IMR-90 (cell line): ENCODE data around the gene SPOUT1. TPM values are rescaled to one million over a fixed set of nuclear protein-coding genes. Genes with fewer than 3 reads are reported as not detected.

ENCODE experiments used
- ATAC-seq: fragments of 200-7000 bp; cut with Tn5 transposase; 2 replicates; pipeline ENCODE4 v1.9.1; 2020; ENCODE audit warnings: low read depth, mild to moderate bottlenecking, moderate library complexity
- BruUV-seq: library from RNA; stranded (reverse); fragments of 400-500 nt; replicated peaks from 2 replicates; lab custom pipeline; 2021; lab: Mats Ljungman, UMichigan
- CTCF ChIA-PET: fragments of 300-600 bp; formaldehyde crosslinking; extraction: SDS; loops from one replicate; lab custom pipeline; 2021; ENCODE audit warnings: antibody characterized with exemption; lab: Yijun Ruan, JAX
- POLR2A ChIA-PET: fragments of 300-600 bp; sonication (Branson Sonifier 250); formaldehyde crosslinking; loops from one replicate; lab custom pipeline; 2022; ENCODE audit warnings: antibody characterized with exemption; ENCODE audit not compliant: unreplicated experiment; lab: Charles Lee
- DNase-seq: peaks from one replicate; pipeline ENCODE4 v3.0.0; 2013
- H2AFZ ChIP-seq: replicated peaks from 2 replicates; pipeline ENCODE3; 2013; ENCODE audit warnings: low read length, mild to moderate bottlenecking; ENCODE audit not compliant: poor library complexity
- H2AK5ac ChIP-seq: 2 replicates; pipeline ENCODE4 v1.6.1; 2013; ENCODE audit warnings: low read depth, low read length, inconsistent platforms
- H2AK9ac ChIP-seq: replicated peaks from 2 replicates; pipeline ENCODE3; 2013; ENCODE audit warnings: mild to moderate bottlenecking, low read depth, low read length, moderate library complexity; ENCODE audit not compliant: poor library complexity
- H2BK120ac ChIP-seq: 2 replicates; pipeline ENCODE4 v1.6.1; 2013; ENCODE audit warnings: low read depth, low read length, inconsistent platforms
- H2BK15ac ChIP-seq: 3 replicates; pipeline ENCODE4 v1.6.1; 2013; ENCODE audit warnings: low read depth, low read length, inconsistent platforms
- H2BK20ac ChIP-seq: 2 replicates; pipeline ENCODE4 v1.6.1; 2013; ENCODE audit warnings: low read depth, mild to moderate bottlenecking, inconsistent platforms, low read length, moderate library complexity
- H2BK5ac ChIP-seq: 2 replicates; pipeline ENCODE4 v1.6.1; 2013; ENCODE audit warnings: mild to moderate bottlenecking, low read depth, low read length, inconsistent platforms; ENCODE audit not compliant: poor library complexity, severe bottlenecking
- H3K14ac ChIP-seq: replicated peaks from 2 replicates; pipeline ENCODE4 v1.6.1; 2013; ENCODE audit warnings: low read depth, low read length, inconsistent platforms
- H3K18ac ChIP-seq: 2 replicates; pipeline ENCODE4 v1.6.1; 2013; ENCODE audit warnings: low read depth, low read length, control low read depth
- H3K23ac ChIP-seq: 2 replicates; pipeline ENCODE4 v1.6.1; 2013; ENCODE audit warnings: low read depth, low read length, inconsistent platforms
- H3K27ac ChIP-seq: 2 replicates; pipeline ENCODE4 v1.5.1; 2013; ENCODE audit warnings: mild to moderate bottlenecking, control low read depth, low read length; ENCODE audit not compliant: insufficient read depth
- H3K27me3 ChIP-seq: 2 replicates; pipeline ENCODE4 v1.6.1; 2013; ENCODE audit warnings: low read length; ENCODE audit not compliant: control insufficient read depth, insufficient read depth
- H3K36me3 ChIP-seq: 2 replicates; pipeline ENCODE4 v1.6.1; 2013; ENCODE audit warnings: low read length, mixed read lengths; ENCODE audit not compliant: control insufficient read depth, insufficient read depth
- H3K4ac ChIP-seq: 2 replicates; pipeline ENCODE4 v1.6.1; 2013; ENCODE audit warnings: low read depth, low read length, inconsistent platforms
- H3K4me1 ChIP-seq: 2 replicates; pipeline ENCODE4 v1.6.1; 2013; ENCODE audit warnings: low read length, mixed read lengths; ENCODE audit not compliant: control insufficient read depth, insufficient read depth
- H3K4me2 ChIP-seq: 2 replicates; pipeline ENCODE4 v1.6.1; 2013; ENCODE audit warnings: low read depth, mild to moderate bottlenecking, control low read depth, low read length, moderate library complexity
- H3K4me3 ChIP-seq: 2 replicates; pipeline ENCODE4 v1.5.1; 2013; ENCODE audit warnings: low read depth, mild to moderate bottlenecking, control low read depth, low read length, moderate library complexity; ENCODE audit not compliant: insufficient read depth
- H3K56ac ChIP-seq: 2 replicates; pipeline ENCODE4 v1.6.1; 2013; ENCODE audit warnings: low read length, inconsistent platforms; ENCODE audit not compliant: insufficient read depth; ENCODE audit errors: extremely low read depth
- H3K79me1 ChIP-seq, 2 experiments: 2 replicates each; pipeline ENCODE4 v1.6.1; 2013; ENCODE audit warnings: low read length in 2 of 2, inconsistent platforms in 1 of 2, low read depth in 1 of 2
- H3K9ac ChIP-seq: 2 replicates; pipeline ENCODE4 v1.6.1; 2013; ENCODE audit warnings: low read depth, low read length, control low read depth
- H3K9me1 ChIP-seq: 2 replicates; pipeline ENCODE4 v1.6.1; 2013; ENCODE audit warnings: low read length, inconsistent platforms; ENCODE audit not compliant: insufficient read depth
- H3K9me3 ChIP-seq: 2 replicates; pipeline ENCODE4 v1.6.1; 2013; ENCODE audit warnings: low read length; ENCODE audit not compliant: control insufficient read depth, insufficient read depth
- H4K20me1 ChIP-seq: 2 replicates; pipeline ENCODE4 v1.6.1; 2013; ENCODE audit warnings: low read length, inconsistent platforms; ENCODE audit not compliant: insufficient read depth
- H4K5ac ChIP-seq: 2 replicates; pipeline ENCODE4 v1.6.1; 2013; ENCODE audit warnings: mild to moderate bottlenecking, low read depth, low read length, control low read depth
- H4K8ac ChIP-seq, 2 experiments: 2 replicates each; pipeline ENCODE4 v1.6.1; 2013; ENCODE audit warnings: low read depth in 2 of 2, low read length in 2 of 2, control low read depth in 1 of 2, inconsistent platforms in 1 of 2
- H4K91ac ChIP-seq: 2 replicates; pipeline ENCODE4 v1.6.1; 2013; ENCODE audit warnings: low read depth, low read length, inconsistent platforms; ENCODE audit not compliant: insufficient read depth
- CHD1 ChIP-seq: IDR thresholded peaks from 2 replicates; pipeline ENCODE4 v1.6.1; 2012; ENCODE audit warnings: low read depth, low read length, improper control_type of control experiment
- CTCF ChIP-seq: conservative IDR thresholded peaks from 2 replicates; pipeline ENCODE4 v1.5.1; 2012; ENCODE audit warnings: mild to moderate bottlenecking, low read depth, low read length, improper control_type of control experiment
- ELK1 ChIP-seq: fragments of 150-350 bp; IDR thresholded peaks from 2 replicates; pipeline ENCODE4 v1.6.1; 2016; ENCODE audit warnings: low read depth, mild to moderate bottlenecking, low read length, moderate library complexity, borderline replicate concordance
- MXI1 ChIP-seq: IDR thresholded peaks from 2 replicates; pipeline ENCODE4 v1.6.1; 2012; ENCODE audit warnings: low read depth, mild to moderate bottlenecking, low read length, moderate library complexity, borderline replicate concordance
- RAD21 ChIP-seq: IDR thresholded peaks from 2 replicates; pipeline ENCODE4 v1.6.1; 2012; ENCODE audit warnings: low read length, improper control_type of control experiment
- RCOR1 ChIP-seq: IDR thresholded peaks from 2 replicates; pipeline ENCODE4 v1.6.1; 2012; ENCODE audit warnings: mild to moderate bottlenecking, low read length, improper control_type of control experiment; ENCODE audit not compliant: insufficient replicate concordance
- SMC3 ChIP-seq: fragments of 150-350 bp; IDR thresholded peaks from 2 replicates; pipeline ENCODE4 v1.6.1; 2016; ENCODE audit warnings: low read depth, mild to moderate bottlenecking, antibody characterized with exemption, low read length, moderate library complexity
- WGBS, 2 experiments: methylation state at CpG; one replicate each; pipeline versions ENCODE4 v1.1.5 to v1.1.7; 2013; ENCODE audit warnings: missing lambda C conversion rate in 2 of 2; ENCODE audit not compliant: insufficient read length in 1 of 2; ENCODE audit errors: extremely low coverage in 2 of 2; 5-methylcytosine and 5-hydroxymethylcytosine counted together
- dilution Hi-C: fragments of 300-500 bp; cut with HindIII; formaldehyde crosslinking; loops from one replicate; pipeline ENCODE4 v1.14.3; 2018; ENCODE audit warnings: low sequenced_read_pairs; ENCODE audit not compliant: unreplicated experiment
- in situ Hi-C: fragments of 300-500 bp; cut with MboI; formaldehyde crosslinking; loops from 3 replicates; pipeline ENCODE4 v1.14.3; 2019; ENCODE audit warnings: low sequenced_read_pairs, inconsistent platforms, mixed read lengths
- intact Hi-C: fragments of 100-400 bp; cut with micrococcal nuclease; formaldehyde crosslinking; loops from 2 replicates; pipeline ENCODE4 v1.10.0; 2022
- polyA plus RNA-seq, 3 experiments: library from polyadenylated mRNA; depleted of rRNA; stranded (reverse); fragments of >200 nt; gene quantifications; 2 replicates each; pipeline ENCODE4 v1.2.3, GENCODE V29; 2012; ENCODE audit warnings: low replicate concordance in 1 of 3
- total RNA-seq: library from RNA; depleted of rRNA; stranded (reverse); fragments of >200 nt; gene quantifications from 2 replicates; pipeline ENCODE4 v1.2.3, GENCODE V29; 2012

The SPOUT1 gene
- total and polyA plus RNA-seq, 2 of the 4 experiments (the other 2 are of a cell fraction), result 17.9 to 27.8 TPM

GRCh38 chr9:128838338-128838737 is 8.7 kb upstream of the SPOUT1 start:
- dilution Hi-C loops, result no loop called here
- no CpG with 5 or more reads among the region's 3 CpGs for WGBS, 2 experiments

More at GRCh38 chr9:128838338-128838737, 8.7 kb upstream of the SPOUT1 start:
- ATAC-seq, result no peak
- Histone ChIP-seq H3K36me3 (peaks cover 9% of the 10 kb centered on the region; the same call in 1 of the 2 replicates), H3K18ac (no peak overlapping the region), H3K79me1 (no peaks in the 10 kb centered on the region), H2BK5ac (no peak overlapping the region), H2AK9ac (no peak overlapping the region), H4K91ac (no peak overlapping the region), H4K20me1 (no peaks in the 10 kb centered on the region), H3K9ac (no peak overlapping the region), H3K14ac (no peak overlapping the region), H3K4me1 (no peaks in the 10 kb centered on the region), H3K4me3 (no peak overlapping the region), H4K8ac (no peak overlapping the region), H3K4me2 (no peak overlapping the region), H2AK5ac (no peak overlapping the region), H2BK20ac (no peak overlapping the region), H2BK15ac (no peak overlapping the region), H4K5ac (no peak overlapping the region), H2AFZ (no peak overlapping the region), H3K27ac (no peak overlapping the region), H3K56ac (no peak overlapping the region), H3K27me3 (no peaks in the 10 kb centered on the region), H3K23ac (no peak overlapping the region), H3K4ac (no peak overlapping the region), H3K9me1 (0 out of 2 replicates have a peak, but pooled peaks cover 6% of the 10 kb centered on the region), H2BK120ac (no peak overlapping the region), H3K9me3 (no peaks in the 10 kb centered on the region)
- no peak for DNase-seq
- no TSS peak for BruUV-seq
- intact Hi-C loops, result no loop called here
- in situ Hi-C loops, result no loop called here
- ChIA-PET CTCF (no interaction called here), POLR2A (interaction anchor here (0.6 kb wide), 1 partner anchor 10 kb away, joined by 7 read pairs; no protein-coding TSS in a partner anchor)
- no peak for TF ChIP-seq CTCF
- no peak for TF ChIP-seq CHD1
- no peak for TF ChIP-seq RCOR1
- no peak for TF ChIP-seq MXI1
- no peak for TF ChIP-seq SMC3
- TF ChIP-seq ELK1, result no peak
- no peak for TF ChIP-seq RAD21
